GM23338 (cell line): ENCODE data around the gene IL4I1. TPM values are rescaled to one million over a fixed set of nuclear protein-coding genes. Genes with fewer than 3 reads are reported as not detected.

ENCODE experiments used
- ATAC-seq: fragments of 200-7000 bp; cut with Tn5 transposase; 3 replicates; pipeline ENCODE4 v1.9.1; 2020
- DNase-seq: peaks from one replicate; pipeline ENCODE4 v3.0.0-alpha.2; 2015; ENCODE audit warnings: low spot score
- H2AFZ ChIP-seq: fragments of 200-600 bp; sonication (generic); 2 replicates; pipeline ENCODE4 v1.8.0; 2016; ENCODE audit warnings: antibody characterized with exemption, mild to moderate bottlenecking, moderate library complexity
- H3F3A ChIP-seq: fragments of 200-600 bp; sonication (generic); replicated peaks from 2 replicates; pipeline ENCODE4 v1.8.0; 2017; ENCODE audit warnings: antibody characterized with exemption, mixed run types, low read depth
- H3K27ac ChIP-seq: fragments of 200-600 bp; sonication (generic); 2 replicates; pipeline ENCODE4 v1.6.1; 2016; ENCODE audit warnings: low read depth
- H3K27me3 ChIP-seq: fragments of 200-600 bp; sonication (generic); 2 replicates; pipeline ENCODE4 v1.8.0; 2016; ENCODE audit warnings: mild to moderate bottlenecking, mixed run types, moderate library complexity; ENCODE audit not compliant: insufficient read depth
- H3K36me3 ChIP-seq: fragments of 200-600 bp; sonication (generic); 2 replicates; pipeline ENCODE4 v1.8.0; 2016; ENCODE audit warnings: mild to moderate bottlenecking; ENCODE audit not compliant: insufficient read depth
- H3K4me1 ChIP-seq: fragments of 200-600 bp; sonication (generic); 2 replicates; pipeline ENCODE4 v1.8.0; 2016; ENCODE audit warnings: mild to moderate bottlenecking, moderate library complexity; ENCODE audit not compliant: insufficient read depth
- H3K4me2 ChIP-seq: fragments of 200-600 bp; sonication (generic); 2 replicates; pipeline ENCODE4 v1.7.1; 2017; ENCODE audit warnings: mixed run types
- H3K4me3 ChIP-seq: fragments of 200-600 bp; sonication (generic); 2 replicates; pipeline ENCODE4 v1.6.1; 2016; ENCODE audit warnings: mixed run types
- H3K79me2 ChIP-seq: fragments of 200-600 bp; sonication (generic); replicated peaks from 2 replicates; pipeline ENCODE4 v1.8.0; 2017; ENCODE audit warnings: mild to moderate bottlenecking; ENCODE audit not compliant: insufficient read depth
- H3K9me2 ChIP-seq: fragments of 200-600 bp; sonication (generic); 2 replicates; pipeline ENCODE4 v1.8.0; 2017; ENCODE audit not compliant: insufficient read depth
- H4K20me1 ChIP-seq: fragments of 200-600 bp; sonication (generic); replicated peaks from 2 replicates; pipeline ENCODE4 v1.8.0; 2017; ENCODE audit warnings: mild to moderate bottlenecking; ENCODE audit not compliant: insufficient read depth
- H3K27ac Mint-ChIP-seq: 2 replicates; pipeline ENCODE4 v1.8.0; 2020; ENCODE audit warnings: inconsistent platforms, mild to moderate bottlenecking, moderate library complexity, mixed read lengths
- H3K27me3 Mint-ChIP-seq: 3 replicates; pipeline ENCODE4 v1.8.0; 2022; ENCODE audit warnings: low read depth, mild to moderate bottlenecking, moderate library complexity, mixed read lengths, inconsistent platforms; ENCODE audit not compliant: insufficient read depth, poor library complexity
- H3K36me3 Mint-ChIP-seq: 3 replicates; pipeline ENCODE4 v1.8.0; 2021; ENCODE audit warnings: low read depth, mild to moderate bottlenecking, inconsistent platforms, moderate library complexity, mixed read lengths
- H3K4me1 Mint-ChIP-seq: 3 replicates; pipeline ENCODE4 v1.8.0; 2020; ENCODE audit warnings: mild to moderate bottlenecking, inconsistent platforms, mixed read lengths
- H3K4me3 Mint-ChIP-seq: 3 replicates; pipeline ENCODE4 v1.8.0; 2021; ENCODE audit warnings: moderate library complexity, mild to moderate bottlenecking, inconsistent platforms, mixed read lengths
- H3K9me3 Mint-ChIP-seq: 3 replicates; pipeline ENCODE4 v1.8.0; 2020; ENCODE audit warnings: moderate library complexity, mild to moderate bottlenecking, inconsistent platforms, mixed read lengths
- CREB1 ChIP-seq: fragments of 250-450 bp; sonication (Bioruptor Pico); IDR thresholded peaks from 2 replicates; pipeline ENCODE4 v1.5.0; 2020; ENCODE audit warnings: low read depth, mild to moderate bottlenecking, moderate library complexity
- ETS1 ChIP-seq: IDR thresholded peaks from 2 replicates; pipeline ENCODE4 v1.6.1; 2016; ENCODE audit warnings: antibody characterized with exemption
- EZH2 ChIP-seq: fragments of 200-600 bp; sonication (generic); IDR thresholded peaks from one replicate; pipeline ENCODE4 v1.8.0; 2017; ENCODE audit warnings: antibody characterized with exemption, mild to moderate bottlenecking, low read depth; ENCODE audit not compliant: unreplicated experiment
- NANOG ChIP-seq: IDR thresholded peaks from 2 replicates; pipeline ENCODE4 v1.6.1; 2016; ENCODE audit warnings: antibody characterized with exemption, borderline replicate concordance
- REST ChIP-seq: IDR thresholded peaks from one replicate; pipeline ENCODE4 v1.6.1; 2018; ENCODE audit warnings: antibody characterized with exemption; ENCODE audit not compliant: unreplicated experiment
- ZNF331 ChIP-seq: fragments of 250-450 bp; sonication (Bioruptor Pico); IDR thresholded peaks from 2 replicates; pipeline ENCODE4 v1.5.0; 2020; ENCODE audit warnings: low read depth, mild to moderate bottlenecking, moderate library complexity
- polyA plus RNA-seq: library from polyadenylated mRNA; unstranded; fragments of >200 nt; fragmentation: Nextera tagmentation; extraction: Ambion mirVana; gene quantifications from 2 replicates; pipeline ENCODE4 v1.2.1, GENCODE V29; 2016
- total RNA-seq: library from RNA; depleted of rRNA; stranded (reverse); fragments of >200 nt; shearing (Covaris generic); gene quantifications from 2 replicates; pipeline ENCODE4 v1.2.3, GENCODE V29; 2014
- TF ChIP-seq, protein P1 (sequence below), 2 experiments: fragments of 200-600 bp in 1 of 2; sonication (generic) in 1 of 2; conservative IDR thresholded peaks; 2 replicates each; pipeline versions ENCODE4 v1.5.1 to v1.6.1; 2016 to 2017; ENCODE audit warnings: antibody characterized with exemption in 2 of 2, low read depth in 2 of 2, mild to moderate bottlenecking in 2 of 2, moderate library complexity in 1 of 2

The IL4I1 gene
- total and polyA plus RNA-seq, 2 experiments from 2014 or later = 0.60 to 0.69 TPM

DNA sequence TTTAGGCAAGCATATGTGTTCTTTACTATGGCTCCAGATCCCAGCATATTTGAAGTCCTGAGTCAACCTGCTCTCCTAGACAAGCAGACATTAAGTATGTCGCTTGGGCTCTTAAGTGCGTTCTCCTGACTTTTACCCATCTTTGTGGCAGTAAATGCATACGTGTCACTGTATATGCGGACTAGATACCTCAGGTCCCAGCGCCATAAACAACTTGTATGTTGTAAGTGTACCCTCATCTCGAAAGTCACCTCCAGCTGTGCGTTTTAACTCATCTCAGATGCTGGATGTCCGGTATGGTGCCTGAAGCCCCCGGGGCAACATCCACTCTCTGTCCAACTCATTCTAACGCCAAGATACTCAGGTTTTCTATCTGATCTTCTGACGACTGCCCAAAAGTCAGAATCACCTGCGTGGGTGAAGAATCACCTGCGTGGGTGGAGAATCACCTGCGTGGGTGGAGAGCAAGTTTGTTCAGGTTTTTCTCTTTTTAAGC is 44.0 kb downstream of the IL4I1 start:
- H4K20me1 ChIP-seq = peaks cover 31% of the 10 kb centered on the region
- H3K27me3 ChIP-seq = no peaks in the 10 kb centered on the region
- H3K4me3 ChIP-seq = peak overlapping the region; percentile 88
- H2AFZ ChIP-seq = no peak overlapping the region
- Mint-ChIP-seq H3K27me3 (peaks cover 41% of the 10 kb centered on the region), H3K4me3 (peak overlapping the region; percentile 85), H3K9me3 (peaks cover 10% of the 10 kb centered on the region; the same call in 1 of the 3 replicates), H3K4me1 (peaks cover 24% of the 10 kb centered on the region), H3K27ac (0 out of 2 replicates have a peak overlapping the region, but pooled peaks have one; percentile 3), H3K36me3 (peaks cover 59% of the 10 kb centered on the region)
- DNase-seq (no peak), ATAC-seq (no peak)
- 0 out of 2 replicates have a peak, but pooled peaks cover 3% of the 10 kb centered on the region for H3K9me2 ChIP-seq
- no peak overlapping the region for H3K27ac ChIP-seq
- peaks cover 38% of the 10 kb centered on the region for H3F3A ChIP-seq
- H3K4me2 ChIP-seq = peak overlapping the region; percentile 95
- peaks cover 21% of the 10 kb centered on the region for H3K4me1 ChIP-seq
- no peaks in the 10 kb centered on the region; the same call in 1 of the 2 replicates for H3K36me3 ChIP-seq
- H3K79me2 ChIP-seq = peaks cover 37% of the 10 kb centered on the region
- TF ChIP-seq EZH2 (no peak), NANOG (no peak), CREB1 (CRISPR knock-in tag) (no peak), ETS1 (no peak), REST (no peak), ZNF331 (CRISPR knock-in tag) (no peak)
- TF ChIP-seq, protein P1, sequence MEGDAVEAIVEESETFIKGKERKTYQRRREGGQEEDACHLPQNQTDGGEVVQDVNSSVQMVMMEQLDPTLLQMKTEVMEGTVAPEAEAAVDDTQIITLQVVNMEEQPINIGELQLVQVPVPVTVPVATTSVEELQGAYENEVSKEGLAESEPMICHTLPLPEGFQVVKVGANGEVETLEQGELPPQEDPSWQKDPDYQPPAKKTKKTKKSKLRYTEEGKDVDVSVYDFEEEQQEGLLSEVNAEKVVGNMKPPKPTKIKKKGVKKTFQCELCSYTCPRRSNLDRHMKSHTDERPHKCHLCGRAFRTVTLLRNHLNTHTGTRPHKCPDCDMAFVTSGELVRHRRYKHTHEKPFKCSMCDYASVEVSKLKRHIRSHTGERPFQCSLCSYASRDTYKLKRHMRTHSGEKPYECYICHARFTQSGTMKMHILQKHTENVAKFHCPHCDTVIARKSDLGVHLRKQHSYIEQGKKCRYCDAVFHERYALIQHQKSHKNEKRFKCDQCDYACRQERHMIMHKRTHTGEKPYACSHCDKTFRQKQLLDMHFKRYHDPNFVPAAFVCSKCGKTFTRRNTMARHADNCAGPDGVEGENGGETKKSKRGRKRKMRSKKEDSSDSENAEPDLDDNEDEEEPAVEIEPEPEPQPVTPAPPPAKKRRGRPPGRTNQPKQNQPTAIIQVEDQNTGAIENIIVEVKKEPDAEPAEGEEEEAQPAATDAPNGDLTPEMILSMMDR (conservative IDR thresholded peaks at IDR 0.05; ENCODE audit: low read depth in 2 of 2) = no peak
